AG09309 (cell line): ENCODE results near the gene RIN3.

Experiments
- DNase-seq: peaks from one replicate; pipeline ENCODE4 v3.0.0-alpha.2; 2010; ENCODE audit warnings: low read depth
- H3K4me3 ChIP-seq: 2 replicates; pipeline ENCODE4 v1.5.1; 2011; ENCODE audit warnings: mild to moderate bottlenecking, low read depth, low read length, moderate library complexity; ENCODE audit not compliant: control insufficient read depth
- CTCF ChIP-seq: IDR thresholded peaks from 2 replicates; pipeline ENCODE4 v1.5.1; 2011; ENCODE audit warnings: mild to moderate bottlenecking, low read depth, low read length, inconsistent platforms; ENCODE audit not compliant: insufficient read depth, control insufficient read depth; ENCODE audit errors: missing control alignments

Gene RIN3

GRCh38 chr14:92728759-92729364, 215.3 kb downstream of the RIN3 start:
- H3K4me3 ChIP-seq = no peak overlapping the region
- no peak for TF ChIP-seq CTCF
- no peak for DNase-seq

- peak; percentile 65 for DNase-seq
- H3K4me3 ChIP-seq = no peak overlapping the region
- TF ChIP-seq CTCF = no peak
Observed at GRCh38 chr14:92729634-92730358, 216.2 kb downstream of the RIN3 start.

- no peak for TF ChIP-seq CTCF
- H3K4me3 ChIP-seq = no peak overlapping the region
- DNase-seq = no peak
Observed at GRCh38 chr14:92731622-92732115, 218.1 kb downstream of the RIN3 start.

- no peak overlapping the region for H3K4me3 ChIP-seq
- no peak for DNase-seq
- no peak for TF ChIP-seq CTCF
Observed at GRCh38 chr14:92733007-92733406, 219.4 kb downstream of the RIN3 start.

- DNase-seq = no peak
- TF ChIP-seq CTCF = no peak
- no peak overlapping the region for H3K4me3 ChIP-seq
Observed at GRCh38 chr14:92734618-92735017, 221.0 kb downstream of the RIN3 start.

GRCh38 chr14:92735344-92735743, 221.8 kb downstream of the RIN3 start:
- DNase-seq = no peak
- no peak for TF ChIP-seq CTCF
- H3K4me3 ChIP-seq = no peak overlapping the region
